PC-9 (cell line): ENCODE measurements around the gene MAP4.

Source experiments
- EZH2 ChIP-seq: fragments of 200-600 bp; sonication (generic); IDR thresholded peaks from 2 replicates; pipeline ENCODE4 v1.8.0; 2017; ENCODE audit warnings: antibody characterized with exemption, low read depth
- TF ChIP-seq, protein P1 (sequence below): fragments of 200-600 bp; sonication (generic); conservative IDR thresholded peaks from 2 replicates; pipeline ENCODE4 v1.6.1; 2017; ENCODE audit warnings: mixed run types, antibody characterized with exemption, mild to moderate bottlenecking, moderate library complexity

DNA sequence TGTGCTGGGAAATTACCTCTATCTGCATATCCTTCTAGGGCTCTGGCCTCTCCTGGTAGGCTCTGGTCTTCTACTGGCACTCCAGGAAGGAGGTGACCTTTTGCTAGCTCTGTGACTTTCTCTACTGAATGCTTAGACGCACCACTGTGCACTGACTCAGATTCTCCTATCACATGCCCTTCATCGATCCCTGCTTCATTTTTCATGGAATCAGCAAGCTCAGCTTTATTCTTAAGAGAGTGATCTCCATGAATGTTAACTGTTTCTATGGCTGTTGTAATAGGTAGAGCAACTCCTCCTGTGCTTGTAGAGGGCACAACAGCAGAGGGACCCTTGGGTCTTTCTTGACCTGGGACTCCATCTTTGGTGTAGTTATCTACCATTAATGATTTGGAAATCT, 106.6 kb downstream of the MAP4 start:
- TF ChIP-seq, protein P1, sequence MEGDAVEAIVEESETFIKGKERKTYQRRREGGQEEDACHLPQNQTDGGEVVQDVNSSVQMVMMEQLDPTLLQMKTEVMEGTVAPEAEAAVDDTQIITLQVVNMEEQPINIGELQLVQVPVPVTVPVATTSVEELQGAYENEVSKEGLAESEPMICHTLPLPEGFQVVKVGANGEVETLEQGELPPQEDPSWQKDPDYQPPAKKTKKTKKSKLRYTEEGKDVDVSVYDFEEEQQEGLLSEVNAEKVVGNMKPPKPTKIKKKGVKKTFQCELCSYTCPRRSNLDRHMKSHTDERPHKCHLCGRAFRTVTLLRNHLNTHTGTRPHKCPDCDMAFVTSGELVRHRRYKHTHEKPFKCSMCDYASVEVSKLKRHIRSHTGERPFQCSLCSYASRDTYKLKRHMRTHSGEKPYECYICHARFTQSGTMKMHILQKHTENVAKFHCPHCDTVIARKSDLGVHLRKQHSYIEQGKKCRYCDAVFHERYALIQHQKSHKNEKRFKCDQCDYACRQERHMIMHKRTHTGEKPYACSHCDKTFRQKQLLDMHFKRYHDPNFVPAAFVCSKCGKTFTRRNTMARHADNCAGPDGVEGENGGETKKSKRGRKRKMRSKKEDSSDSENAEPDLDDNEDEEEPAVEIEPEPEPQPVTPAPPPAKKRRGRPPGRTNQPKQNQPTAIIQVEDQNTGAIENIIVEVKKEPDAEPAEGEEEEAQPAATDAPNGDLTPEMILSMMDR, result no peak
- TF ChIP-seq EZH2, result no peak
